ENCODE data around the gene POT1.

POT1 gene

DNA sequence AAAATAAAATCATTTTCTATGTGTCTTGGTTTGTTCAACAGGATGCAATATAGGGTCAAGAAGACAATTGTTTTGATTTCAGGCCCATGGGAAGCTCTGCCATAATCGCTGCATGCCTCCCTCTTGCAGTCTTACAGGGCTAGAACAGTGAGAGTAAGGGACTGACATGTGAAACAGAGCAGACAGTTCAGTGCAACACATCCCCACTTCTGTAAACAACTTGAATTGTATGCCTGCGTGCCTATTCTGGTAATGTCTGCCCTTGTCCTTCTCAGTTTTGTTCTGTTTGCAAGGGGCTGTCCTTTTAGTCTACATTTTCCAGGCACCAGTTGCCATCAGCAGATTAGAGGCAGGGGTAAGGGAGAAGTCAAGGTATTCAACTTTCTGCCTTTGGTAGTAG is 129.2 kb downstream of the POT1 start:
- DNase-seq: no peak

DNA sequence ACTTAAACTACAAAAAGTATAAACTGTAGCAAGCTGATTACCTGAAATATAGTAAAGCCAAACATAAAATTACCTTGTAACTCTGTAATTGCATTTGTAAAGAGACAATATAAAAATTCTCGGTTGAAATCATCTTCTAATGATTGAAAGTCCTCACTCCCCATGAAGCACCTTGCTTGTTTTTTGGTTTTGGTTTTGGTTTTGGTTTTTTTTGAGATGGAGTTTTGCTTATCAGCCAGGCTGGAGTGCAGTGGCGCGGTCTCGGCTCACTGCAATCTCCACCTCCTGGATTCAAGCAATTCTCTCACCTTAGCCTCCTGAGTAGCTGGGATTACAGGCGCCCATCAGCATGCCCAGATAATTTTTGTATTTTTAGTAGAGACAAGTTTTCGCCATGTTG is 130.2 kb downstream of the POT1 start:
- no peak for DNase-seq

DNA sequence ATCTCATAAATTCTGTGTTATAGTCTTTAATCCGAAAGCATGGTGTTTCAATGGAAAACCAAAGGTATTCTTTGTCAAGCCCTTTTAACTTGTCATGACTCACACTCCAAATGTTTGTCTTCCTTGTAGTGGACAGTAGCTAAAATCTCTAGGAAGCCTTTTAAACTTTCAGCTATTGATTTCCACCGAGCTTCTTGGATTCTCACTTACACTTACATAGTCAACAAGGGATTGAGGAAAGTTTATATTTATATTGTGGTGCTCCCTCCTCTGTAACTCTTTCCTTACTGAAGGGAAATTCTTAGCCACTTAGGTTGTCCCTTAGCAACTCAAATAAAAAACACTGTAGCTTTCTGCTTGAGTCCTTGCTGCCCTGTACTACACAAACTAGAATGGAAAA is 132.9 kb downstream of the POT1 start:
- no peak for DNase-seq

DNA sequence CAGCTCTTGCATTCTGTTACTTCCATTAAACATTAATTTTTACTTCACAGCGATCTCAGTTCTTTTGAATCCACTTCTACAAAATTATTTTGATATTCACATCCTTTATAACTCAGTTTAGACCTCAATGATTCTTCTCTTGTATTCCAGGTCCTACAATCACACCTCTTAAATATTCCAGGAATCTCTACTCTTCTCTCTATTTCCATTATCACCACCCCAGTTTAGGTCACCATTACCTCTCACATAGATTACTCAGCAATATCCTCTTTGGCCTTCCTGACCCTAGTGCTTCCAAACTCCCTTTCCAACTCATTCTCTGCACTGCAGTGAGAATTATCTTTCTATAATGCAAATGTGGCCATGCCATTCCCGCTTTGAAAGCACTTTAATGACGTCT is 136.9 kb downstream of the POT1 start:
- no peak for DNase-seq

DNA sequence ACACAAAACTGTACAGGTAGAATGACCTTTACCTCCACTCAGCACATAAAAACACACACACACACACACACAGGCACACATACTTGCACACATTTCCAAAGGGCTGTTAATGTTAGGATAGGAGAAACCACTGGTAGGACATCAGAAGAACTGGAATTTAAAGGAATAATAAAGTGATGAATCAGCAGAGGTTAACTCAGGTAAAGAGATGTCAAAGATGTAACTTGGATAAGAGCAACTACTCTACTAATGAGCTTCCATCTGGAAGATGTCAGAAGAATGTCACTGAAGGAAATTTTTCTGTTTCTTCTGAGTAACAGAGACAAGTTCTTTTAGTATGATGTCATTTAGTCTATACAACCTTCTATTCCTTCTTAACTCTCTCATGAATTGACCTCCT is 137.6 kb downstream of the POT1 start:
- DNase-seq: no peak

DNA sequence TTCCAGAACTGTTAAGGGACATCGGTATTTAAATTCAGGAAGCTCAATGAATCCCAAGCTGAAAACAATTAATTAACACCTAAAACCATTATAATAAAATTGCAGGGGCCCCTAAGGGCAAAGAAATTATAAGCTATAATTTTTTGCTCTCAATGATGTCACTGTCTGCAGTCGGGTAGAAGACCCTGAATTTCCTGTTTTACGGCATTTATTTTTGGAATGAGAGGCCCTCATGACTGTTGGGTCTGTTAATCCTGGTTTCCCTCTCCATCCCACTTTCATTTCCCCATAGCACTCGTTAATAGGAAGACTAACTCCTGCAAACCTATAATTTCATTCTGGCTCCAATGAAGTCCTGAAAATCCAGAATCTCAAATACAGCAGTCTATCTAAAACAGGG is 138.2 kb downstream of the POT1 start:
- DNase-seq: no peak

DNA sequence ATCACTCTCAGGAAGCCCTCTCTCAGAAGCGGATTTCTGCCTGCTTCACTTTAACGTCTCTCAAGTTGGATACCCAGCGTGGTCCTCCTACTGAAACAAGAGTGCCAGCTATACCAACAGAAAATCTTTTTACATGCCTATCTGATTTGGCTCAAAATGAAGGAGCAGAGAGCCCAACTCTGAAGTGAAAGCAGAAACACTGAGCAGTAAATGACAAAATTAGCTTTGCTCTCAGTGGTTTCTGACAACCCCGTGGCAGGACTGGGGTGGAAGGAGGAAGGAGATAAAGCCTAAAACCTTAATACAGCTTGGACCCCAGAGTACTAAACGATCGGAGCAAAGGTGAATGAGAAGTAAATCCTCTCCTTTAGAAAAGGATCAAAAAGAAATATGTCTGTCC is 139.0 kb downstream of the POT1 start:
- DNase-seq: no peak

DNA sequence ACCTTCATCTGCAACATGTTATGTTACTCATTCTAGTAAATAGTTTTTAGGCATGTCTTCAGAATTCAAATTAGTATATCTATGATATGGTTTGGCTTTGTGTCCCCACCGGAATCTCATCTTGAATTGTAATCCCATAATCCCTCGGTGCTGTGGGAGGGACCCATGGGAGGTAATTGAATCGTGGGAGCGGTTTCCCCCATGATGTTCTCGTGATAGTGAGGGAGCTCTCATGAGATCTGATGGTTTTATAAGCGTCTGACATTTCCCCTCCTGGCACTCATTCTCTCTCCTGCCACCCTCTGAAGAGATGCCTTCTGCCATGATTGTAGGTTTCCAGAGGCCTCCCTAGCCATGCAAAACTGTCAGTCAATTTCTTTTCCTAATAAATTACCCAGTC is 143.6 kb downstream of the POT1 start:
- DNase-seq: no peak

DNA sequence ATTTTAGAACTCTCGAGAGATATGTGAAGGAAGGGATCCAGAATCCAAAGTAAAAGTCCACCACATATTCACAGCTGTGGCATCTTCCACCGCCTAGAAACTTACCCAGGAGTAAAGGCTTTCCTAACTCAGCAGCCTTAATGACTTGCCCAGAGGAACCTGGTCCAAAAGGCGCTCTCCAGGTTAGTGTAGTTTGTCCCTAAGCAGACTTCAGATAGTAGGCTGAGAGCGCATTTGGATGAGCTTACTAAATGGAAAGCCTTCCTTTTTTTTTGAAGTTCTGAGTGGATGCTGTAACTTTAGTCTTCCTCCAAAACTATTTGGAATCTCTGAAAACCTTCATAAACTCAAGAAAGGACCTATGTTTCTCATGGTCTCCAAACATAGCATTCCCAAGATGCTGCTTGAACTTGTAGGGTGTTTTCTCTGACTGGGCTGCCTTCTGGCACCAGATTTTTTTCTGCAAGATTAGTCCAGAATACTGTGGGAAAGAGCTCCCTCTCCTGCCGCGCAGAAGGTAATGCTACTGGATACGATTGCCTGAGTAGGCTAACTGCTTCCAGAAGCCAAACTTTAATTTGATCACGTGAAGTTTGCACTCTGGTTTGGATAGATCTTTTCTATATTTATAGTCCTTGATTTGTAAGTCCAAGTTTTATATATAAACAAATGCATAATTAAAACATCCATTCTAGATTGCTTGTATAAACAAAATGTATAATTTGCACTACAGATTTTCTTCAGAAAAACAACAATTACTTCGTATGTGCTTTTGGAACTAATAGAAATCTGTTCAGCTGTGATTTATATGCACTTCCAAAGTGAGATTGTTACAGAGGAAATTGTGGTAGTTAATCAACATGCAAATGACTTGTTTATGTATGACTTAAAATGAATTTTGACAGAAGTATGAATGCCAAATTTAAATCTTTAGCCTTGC is 144.5 kb downstream of the POT1 start:
- DNase-seq: no peak

DNA sequence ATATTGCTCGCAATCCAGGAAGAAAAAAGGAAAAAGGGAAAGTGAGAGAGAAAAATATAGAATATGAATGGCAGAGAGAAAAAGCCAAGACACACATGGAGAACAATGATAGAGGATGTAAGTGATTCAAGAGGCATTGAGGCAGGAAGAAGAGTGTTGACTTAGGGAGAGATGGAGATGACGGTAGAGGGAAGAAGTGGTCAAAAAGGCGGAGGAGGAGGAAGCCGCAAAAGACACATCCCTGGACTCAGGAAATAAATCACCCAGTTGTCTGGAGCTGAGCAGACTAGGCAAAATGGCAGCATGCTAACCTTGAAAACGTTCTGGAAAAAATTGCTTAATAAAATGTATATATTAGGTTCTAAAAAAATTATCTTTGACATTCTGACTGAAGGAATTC is 146.4 kb downstream of the POT1 start:
- DNase-seq: no peak

DNA sequence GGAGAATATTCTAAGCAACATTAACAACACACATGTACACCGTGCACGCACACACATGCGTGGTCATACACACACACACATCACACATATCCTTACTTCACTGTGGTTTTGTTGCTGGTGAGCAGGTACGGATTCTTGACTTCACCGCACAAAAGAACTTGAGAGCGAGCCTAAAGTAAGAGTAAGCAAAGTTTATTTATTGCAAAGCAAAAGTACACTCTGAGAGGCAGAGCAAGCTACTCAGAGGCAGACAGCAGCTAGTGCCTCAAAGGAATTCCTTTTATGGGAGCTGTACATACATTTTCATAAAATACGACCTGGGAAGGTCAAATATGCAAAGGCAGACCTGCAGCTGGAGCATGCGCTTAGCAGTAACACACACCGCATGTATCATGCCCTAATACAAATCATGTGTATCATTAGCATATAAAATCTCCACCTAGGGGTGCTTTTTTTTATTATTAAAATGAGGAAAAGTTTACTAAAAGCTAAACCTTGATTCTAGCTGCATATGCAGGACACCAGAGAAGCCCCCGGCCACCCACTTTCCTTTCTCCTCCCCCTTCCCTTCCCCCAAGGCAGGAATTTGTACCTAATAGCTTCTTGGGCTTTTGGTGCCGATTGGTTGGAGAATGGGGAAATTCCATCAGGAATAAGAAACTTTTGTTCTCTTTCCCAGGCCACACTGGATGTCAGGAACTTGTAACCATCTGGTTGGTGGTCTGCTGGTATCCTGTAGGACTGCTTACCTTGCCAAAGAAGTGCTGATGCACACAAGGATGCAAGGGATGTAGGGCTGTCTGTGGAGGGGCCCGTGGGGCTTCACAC is 147.5 kb downstream of the POT1 start:
- no peak for DNase-seq

DNA sequence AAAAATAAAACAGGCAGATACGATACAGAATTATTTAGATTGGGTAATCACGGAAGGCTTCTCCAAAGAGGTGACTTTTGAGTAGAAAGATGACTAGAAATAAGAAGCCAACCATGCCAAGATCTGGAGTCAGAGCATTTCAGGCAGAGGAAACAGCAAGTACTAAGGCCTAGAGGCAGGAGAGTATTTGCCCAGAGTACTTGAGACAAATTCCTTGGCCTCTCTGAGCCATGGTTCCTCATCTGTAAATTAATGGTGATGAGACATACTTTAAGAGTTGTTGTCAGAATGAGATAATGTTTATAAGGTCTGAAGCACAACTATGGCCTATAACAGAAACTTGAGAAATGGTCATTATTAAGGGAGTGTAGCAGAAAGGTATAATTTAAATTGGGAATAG is 148.2 kb downstream of the POT1 start:
- no peak for DNase-seq

DNA sequence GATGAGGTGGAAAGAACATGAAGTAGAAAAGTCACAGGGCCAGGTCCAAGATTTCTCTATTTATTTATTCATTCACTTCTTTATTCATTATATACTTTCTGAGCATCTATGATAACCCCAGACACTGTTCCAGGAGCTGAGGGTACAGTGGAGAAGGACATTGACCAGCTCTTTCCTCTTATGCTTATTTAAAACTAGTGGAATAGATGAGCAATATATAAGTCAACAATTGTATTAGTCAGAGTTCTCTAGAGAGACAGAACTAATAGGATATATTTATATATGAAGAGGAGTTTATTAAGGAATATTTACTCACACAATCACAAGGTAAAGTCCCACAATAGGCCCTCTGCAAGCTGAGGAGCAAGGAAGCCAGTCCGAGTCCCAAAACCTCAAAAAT is 149.0 kb downstream of the POT1 start:
- no peak for DNase-seq

DNA sequence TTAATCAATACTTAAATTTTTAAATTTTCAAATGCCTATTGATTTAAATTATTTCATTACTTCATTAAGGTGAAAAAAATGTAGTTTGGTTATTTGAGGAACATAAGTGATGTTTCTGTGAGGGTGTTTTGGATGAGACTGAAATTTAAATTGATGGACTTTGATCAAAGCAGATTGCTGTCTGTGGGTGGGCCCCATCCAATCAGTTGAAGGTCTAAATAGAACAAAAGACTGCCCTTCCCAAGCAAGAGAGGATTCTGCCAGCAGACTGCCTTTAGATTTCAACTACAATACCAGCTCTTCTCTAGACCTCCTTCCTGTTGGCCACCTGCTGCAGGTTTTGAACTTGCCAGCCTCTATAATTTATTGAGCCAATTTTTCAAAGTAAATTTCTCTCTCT is 149.6 kb downstream of the POT1 start:
- no peak for DNase-seq

DNA sequence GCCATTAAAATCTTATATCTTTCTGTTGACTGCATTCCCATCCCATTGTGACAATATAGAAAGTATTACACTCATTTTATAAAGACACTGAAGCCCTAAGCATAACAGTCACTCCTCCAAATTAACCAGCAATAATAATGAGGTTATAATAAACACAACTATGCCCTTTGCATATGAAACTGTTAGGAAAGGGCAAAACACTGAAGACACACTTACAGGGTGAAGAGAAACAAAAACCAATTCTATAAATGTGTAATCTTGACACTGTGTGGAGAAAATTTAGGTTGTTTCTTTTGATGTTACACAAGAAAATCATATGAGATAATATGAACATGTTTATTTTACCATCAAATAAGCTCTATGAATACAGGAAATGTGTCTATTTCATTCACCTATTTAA is 150.0 kb downstream of the POT1 start:
- no peak for DNase-seq

DNA sequence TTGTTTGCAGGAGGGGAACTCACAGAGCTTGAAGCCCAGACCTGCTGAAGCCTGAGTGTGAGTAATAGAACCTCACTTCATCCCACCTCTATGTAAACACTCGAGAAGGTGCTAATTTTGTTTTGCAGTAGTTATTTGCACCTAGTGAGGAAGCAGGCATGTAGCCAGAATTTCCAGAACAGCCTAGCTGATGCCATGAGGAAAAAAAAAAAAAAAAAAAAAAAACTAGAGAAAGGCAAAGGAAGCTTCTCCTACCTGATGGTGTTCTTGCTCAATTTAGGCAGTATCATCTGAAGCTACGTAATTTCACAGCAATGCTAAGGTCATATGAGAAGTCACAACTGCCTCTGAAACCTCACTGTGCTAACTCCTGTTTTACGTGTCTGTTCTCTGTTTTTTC is 150.4 kb downstream of the POT1 start:
- no peak for DNase-seq

DNA sequence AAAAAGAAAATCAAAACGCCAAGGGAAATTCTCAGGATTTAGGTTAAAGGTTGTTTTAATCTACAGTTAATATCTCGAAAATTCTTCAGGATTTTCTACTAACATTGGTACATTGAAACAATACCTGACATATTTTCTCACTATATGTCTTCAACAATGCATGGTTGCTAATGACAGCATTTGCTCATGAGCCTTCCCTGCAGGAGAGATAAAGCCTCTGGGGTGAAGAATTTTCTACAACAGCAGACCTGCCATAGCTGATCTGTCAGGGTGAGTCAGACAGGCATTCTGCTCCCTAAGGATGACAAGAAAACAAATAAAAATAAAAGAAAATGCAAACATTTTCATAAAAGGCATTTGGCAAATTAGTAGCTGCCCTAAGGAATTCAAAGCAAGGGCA is 152.4 kb downstream of the POT1 start:
- no peak for DNase-seq

DNA sequence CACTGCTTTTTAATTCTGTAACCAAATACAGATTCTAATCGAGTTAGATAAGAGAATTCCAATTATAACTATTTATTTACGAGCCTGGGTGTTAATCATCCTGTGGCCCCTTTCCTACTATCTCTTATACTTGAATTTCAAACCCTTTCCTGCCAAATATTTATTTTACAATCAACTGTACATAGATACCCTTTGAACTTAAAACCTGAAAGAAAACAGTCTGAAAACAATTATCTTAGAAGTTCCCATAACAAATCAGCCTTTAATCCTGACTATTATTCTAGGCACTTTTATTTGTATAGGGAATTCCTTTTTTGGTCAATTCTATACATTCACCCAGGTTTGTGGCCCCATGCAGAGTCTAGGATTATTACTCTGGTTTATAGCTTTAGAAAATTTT is 153.5 kb downstream of the POT1 start:
- no peak for DNase-seq

DNA sequence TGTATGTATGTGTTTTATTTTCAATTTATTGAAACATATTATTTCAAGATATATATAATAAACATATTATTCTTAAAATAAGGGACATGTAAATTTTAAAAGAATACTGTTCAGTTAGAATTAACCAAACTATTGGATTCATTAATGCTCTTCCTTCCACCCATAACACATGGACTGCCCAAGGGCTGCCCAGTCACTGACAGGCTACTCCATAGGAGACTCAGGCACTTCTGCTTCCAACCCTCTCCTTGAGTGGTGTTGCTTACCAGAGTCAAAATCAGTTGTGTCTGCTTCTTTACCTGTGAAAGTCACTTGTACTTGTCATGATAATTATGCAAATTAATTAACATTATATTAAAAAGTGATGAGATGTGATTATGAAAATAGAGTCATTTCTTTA is 154.2 kb downstream of the POT1 start:
- no peak for DNase-seq

DNA sequence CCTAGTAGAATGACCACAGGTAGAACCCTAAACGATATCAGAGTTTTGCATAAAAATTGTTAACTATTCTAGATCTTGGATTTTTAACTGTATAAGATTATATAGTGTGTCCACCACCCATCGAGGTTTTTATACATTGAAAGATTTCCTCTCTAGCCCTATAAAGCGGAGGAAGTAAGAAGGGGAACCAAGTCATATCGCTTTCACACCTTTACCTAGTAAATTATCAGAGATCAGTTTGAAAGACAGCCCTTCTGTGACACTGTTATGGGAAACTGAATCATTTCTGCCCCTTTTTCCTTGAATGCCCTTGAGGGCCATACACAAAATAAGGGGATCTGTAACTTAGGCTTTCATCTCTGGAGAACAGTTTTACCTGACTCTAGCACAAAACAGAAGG is 155.7 kb downstream of the POT1 start:
- DNase-seq: no peak

DNA sequence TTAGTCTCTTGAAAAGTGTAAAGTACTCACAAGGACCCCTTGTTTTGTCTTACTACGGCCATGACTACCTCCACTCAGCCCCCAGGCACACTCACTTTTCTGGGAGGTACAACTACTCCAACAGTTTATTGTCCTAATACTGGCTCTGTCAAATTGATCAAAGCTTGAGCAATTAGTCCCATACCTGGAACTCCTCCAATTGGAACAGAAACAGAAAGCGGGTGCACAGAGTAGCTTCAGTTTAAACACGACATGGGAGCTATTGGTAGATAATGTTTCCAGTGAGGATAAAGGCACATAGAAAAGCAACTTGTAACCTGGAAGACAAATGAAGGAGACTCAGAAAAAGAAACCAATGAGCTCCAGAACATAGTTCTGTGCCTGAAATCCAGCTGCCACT is 156.3 kb downstream of the POT1 start:
- no peak for DNase-seq
